GM19463 (cell line): ENCODE data around the gene FAH.

Experiments
- ATAC-seq: cut with Tn5 transposase; IDR thresholded peaks from one replicate; pipeline ENCODE4 v1.9.1; 2021; ENCODE audit warnings: mild to moderate bottlenecking, moderate library complexity; ENCODE audit not compliant: unreplicated experiment

Gene FAH

DNA sequence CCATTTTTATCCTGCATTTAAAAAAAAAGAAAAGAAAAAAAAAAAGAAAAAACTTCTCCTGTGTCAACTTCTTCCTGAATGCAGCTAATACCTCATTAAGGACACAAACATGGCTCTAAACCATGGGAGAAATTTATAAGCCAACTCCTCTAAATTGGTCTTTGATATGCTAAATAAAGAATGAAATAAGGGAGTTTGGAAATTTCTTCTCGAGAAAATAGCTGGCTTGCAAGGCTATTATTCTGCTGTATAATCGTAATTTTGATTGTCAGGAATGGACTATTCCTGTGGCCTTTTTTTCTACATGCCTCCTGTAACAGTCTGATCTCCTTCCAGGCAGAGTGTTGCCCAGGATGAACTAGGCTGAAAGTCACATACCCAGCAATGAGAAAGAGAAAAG is 78.6 kb downstream of the FAH start:
- no peak for ATAC-seq

DNA sequence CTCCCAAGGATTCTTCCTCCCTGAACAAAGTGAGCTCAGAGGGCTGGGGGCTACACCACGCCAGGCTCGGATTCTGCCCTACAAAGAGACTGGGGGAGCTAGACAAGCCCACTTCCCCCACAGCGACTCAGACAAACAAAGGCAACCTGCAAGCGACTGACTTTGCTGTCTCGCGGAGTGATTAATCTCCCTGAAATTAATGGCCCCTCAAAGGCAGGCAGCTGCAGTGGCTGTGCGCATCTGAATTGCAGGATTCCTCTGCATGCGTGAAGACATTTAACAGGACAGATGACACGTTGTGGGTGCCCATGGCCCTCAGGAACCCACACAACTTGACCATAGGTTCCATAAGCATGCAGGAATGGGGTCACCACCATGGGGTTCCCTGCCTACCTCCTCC is 80.8 kb downstream of the FAH start:
- no peak for ATAC-seq

DNA sequence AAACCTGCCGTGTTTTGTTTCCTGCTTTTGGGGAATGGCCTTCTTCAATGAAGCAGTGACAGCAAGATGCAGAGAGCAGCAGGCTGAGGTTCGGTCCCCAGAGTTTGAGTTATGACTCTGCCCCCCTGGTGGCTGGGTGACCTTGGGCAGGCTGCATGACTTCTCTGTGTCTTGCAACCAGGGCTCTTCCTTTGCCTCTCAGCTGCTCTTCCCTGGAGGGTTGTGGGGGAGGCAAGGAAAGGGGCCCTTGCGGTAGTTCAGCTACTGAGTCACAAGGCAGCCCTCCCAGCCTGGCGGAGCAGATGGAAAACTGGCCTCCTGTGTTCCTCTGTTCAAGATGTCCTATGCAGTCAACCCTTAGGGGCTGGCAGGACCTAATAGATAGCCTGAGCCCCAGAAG is 82.1 kb downstream of the FAH start:
- ATAC-seq: no peak
